DMS53 (cell line): Measurements from ENCODE around the gene EDNRA.
A peak's percentile ranks its signal among the peaks of the same experiment; 100 is the strongest.

Experiments used
- DNase-seq: peaks from one replicate; lab custom pipeline; 2025; lab: John Stamatoyannopoulos, UW

Gene EDNRA

DNA sequence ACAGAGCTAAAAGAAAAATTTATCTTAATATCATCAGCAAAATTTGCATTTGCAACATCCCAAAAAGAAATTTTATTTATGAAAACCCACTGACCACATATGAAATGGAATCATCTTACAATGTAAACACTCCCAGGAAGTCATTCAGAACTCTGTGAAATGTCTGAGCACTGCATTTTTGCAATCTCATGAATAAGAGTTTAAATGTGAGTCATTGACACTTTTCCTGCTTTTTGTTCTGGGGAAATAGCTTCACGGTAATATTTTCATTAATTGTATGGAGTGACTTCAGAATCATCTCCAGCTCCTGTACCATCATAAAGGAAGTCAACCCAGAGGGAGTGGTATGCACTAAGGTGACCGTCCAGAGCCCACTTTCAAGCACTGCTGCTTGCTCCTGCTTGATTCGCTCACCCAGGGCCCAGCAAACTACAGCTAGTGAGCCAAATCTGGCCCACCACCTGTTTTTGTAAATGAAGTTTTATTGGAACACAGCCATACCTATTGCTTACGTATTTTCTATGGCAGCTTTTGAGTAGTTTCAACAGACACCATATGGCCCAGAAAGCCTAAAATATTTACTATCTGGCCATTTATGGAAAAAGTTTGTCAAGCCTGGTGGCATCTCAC, 17.2 kb downstream of the EDNRA start:
- peak; percentile 16 for DNase-seq

DNA sequence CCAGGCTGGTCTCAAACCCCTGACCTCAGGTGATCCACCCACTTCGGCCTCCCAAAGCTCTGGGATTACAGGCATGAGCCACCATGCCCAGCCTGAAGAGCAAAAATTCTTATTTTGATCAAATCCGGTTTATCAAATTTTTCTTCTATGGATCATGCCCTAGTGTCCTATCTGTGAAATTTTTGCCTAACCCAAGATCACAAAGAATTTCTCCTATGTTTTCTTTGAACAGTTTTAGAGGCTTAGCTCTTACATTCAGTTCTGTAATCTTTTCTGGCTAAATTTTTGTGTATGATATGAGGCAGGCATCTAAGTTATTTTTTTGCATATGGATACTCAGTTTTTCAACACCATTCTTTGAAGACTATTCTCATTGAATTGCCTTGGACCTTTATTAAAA, 27.4 kb downstream of the EDNRA start:
- no peak for DNase-seq

DNA sequence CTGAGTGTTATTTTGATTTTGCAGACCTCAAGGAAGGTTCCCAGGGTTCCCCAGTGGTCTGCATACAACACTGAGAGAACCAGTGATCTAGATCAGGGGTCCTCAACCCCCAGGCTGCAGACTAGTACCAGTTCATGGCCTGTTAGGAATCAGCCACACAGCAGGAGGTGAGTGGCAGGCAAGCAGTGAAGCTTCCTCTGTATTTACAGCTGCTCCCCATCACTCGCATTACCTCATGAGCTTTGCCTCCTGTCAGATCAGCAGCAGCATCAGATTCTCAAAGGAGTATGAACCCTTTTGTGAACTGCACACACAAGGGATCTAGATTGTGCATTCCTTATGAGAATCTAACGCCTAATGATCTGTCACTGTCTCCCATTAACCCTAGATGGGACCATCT, 28.5 kb downstream of the EDNRA start:
- no peak for DNase-seq

DNA sequence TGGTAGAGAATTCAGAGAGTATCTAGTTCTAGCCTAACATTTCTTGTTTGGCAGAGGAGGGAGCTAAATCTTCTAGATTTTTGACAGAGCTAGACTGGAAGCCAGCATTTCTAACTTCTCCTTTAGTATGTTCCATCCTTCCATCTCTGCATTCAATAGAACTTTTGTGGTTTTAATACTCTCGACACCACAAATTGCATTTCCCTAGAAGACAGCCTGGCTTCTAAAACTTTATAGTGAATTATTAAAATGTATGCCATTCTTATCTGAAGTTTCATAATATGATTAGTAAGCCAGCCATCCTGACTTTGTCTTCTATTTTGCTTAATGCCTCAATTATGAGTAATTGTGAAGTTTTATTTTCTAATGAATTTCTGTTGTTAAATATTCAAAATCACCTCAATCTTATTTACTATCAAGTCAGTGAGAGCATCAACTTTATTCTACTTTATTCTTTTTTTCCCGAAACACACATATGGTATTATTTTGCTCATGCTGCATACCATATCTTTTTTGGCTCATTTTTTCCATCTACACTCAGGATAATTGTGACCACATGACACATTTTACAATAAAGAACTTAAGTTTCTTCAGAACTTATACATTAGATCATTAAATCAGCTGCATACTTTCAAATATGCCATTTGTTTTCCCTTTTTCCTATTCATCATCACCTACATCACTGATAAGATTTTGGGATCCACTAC, 30.2 kb downstream of the EDNRA start:
- DNase-seq: no peak

DNA sequence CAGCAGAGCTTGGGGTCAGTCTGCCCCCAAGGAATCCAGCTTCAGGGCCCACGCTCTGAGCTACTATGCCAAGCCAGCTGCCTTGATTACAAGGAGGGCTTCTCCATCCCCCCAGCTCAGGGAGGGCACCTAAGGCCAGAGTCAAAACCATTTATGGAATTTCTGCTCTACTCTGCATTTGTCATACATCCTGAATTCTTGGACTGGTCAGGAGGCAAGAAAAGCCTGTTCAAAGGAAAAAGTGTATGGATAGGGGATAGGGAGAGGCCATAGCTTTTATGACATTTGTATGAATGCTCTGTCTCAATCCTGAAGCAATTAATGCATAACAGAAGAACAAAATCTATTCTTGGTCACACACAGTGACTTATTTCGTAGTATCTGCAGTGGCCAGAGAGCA, 32.2 kb downstream of the EDNRA start:
- no peak for DNase-seq

DNA sequence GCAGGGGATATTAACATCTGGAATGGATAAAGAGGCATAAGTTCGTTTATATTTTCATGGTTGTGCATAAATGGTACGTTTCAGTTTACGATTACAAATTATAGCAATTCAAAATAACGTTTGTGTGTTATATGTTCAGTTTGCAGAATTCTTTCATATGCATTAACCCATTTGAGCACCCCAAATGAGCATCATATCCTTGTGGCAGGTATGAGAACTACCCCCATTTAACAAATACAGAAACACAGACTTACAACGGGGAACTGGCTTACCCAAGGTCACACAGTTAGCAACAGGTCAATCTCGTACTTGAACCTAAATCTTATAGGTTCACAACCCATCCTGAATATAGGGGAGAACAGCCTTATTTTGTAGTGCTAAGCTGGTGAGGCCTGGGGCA, 33.1 kb downstream of the EDNRA start:
- DNase-seq: no peak

DNA sequence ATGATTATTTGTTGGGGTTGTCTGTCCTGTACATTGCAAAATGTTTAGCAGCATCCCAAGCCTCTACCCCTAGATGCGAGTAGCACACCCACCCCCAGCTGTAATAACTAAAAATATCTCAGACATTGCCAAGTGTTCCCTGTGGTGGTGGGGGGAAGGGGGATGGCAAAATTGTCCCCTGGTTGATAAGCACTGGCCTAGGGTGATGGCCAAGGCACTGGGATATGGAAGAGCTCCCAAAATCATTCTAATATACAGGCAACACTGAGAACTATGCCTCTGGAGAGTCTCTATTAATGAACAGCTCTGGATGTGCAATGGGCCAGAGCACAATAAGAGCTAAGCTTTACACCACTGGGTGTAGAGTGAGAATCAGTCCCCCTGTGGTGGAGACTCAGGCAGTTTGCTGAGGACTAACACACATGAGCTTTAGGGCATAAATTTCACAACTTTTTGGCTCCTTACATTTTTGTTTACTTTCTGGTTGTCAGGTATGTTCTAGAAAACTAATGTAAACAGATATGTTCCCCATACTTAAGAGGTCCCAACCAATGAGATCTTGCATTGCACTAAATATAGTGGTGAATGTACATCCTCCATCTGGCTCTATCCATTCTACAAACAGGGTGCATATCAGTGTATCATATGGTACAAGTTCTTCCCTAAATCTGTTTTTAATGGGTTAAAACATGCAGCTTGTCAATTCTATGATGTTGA, 34.5 kb downstream of the EDNRA start:
- no peak for DNase-seq

DNA sequence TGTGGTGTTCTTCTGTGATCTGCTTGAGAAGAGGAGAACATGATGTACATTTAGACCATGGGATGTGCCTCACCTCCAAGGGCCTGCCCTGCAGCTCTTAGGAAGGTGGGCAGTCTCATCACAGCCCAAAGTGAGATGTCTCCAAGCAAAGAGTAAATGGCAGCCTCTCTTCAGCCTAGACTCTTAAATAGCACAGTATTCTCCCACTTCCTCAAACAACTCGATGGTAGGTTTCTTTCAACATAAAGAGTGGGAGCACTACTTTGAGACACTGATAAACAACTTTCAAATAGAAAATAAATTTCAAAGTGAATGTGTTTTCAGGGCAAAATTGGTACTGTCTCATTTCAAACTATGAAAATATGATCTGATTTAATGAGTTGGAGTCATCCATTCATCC, 35.2 kb downstream of the EDNRA start:
- no peak for DNase-seq

DNA sequence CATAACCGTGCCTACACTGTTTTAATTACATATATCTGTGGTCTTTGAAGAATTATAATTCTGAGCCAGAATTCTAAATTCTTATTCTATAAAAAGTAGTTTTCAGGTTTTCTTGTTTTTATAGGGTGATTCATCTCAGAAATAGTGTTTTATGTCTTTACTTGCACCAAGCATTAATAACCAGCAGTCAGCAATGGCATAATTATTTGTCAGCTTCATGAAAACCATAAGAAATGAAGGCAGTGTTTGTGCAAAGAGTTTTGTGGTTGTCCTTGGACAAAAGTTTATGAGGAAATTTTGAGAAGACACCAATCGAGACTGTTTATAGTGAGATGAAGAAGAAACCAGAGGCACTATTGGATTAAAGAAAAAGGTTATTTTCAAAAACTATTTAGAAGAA, 37.2 kb downstream of the EDNRA start:
- no peak for DNase-seq

DNA sequence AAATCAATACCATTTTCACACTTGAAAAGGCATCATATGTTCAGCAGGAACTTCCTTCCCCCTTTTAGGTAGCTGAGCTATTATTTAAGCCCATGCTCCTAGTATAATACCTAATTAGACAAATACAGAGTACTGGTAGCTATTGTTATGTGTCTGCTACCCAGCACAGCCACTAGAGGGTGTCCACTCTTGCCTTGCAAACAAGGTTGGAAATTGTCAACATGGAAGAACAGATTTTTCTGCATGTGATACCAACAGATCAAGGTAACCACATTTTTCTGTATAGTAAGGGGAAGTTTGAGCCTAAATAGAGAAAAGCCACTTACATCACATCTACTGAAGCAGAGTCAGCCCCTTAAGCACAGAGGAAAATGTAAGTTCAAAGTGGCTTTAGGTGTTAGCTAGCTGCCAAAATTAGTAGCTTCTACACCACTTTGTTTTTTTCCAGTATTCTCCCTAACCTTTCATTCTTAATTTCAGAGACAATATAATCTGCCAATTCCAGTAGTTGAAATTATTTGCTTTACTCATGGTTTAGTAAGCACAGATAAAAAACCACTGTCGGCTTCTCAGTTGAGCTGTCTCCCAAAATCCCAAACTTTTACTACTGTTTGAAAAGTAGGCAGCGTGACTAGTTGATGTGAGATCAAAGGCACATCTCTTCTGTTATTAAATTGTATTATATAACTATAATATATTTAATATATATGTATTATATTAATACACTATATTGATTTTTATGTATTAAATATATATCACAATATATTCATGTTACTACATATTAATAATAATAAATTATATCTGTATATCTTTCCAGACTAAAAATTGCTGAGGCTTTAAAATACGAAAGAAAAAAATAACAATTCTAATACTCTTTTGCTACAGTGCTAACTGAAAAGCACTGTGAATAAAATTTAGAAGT, 38.2 kb downstream of the EDNRA start:
- peak; percentile 83 for DNase-seq

DNA sequence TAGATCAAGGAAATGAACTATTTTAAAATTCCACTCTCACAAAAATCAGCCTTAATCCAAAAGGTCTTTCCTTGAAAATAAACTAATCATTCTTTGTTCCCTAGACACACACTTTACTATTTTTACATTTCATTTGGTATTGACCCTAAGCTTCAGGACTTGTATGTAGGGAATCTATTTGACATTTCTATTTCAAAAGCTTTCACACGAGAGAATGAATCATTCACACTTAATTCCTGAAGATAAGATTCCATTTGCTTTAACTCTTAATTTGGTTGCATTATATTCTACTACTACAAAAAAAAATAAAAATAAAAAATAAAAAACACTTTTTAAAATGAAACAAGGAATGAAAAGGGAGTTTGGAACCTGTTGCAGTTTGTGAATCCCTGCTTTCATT, 43.7 kb downstream of the EDNRA start:
- DNase-seq: no peak

DNA sequence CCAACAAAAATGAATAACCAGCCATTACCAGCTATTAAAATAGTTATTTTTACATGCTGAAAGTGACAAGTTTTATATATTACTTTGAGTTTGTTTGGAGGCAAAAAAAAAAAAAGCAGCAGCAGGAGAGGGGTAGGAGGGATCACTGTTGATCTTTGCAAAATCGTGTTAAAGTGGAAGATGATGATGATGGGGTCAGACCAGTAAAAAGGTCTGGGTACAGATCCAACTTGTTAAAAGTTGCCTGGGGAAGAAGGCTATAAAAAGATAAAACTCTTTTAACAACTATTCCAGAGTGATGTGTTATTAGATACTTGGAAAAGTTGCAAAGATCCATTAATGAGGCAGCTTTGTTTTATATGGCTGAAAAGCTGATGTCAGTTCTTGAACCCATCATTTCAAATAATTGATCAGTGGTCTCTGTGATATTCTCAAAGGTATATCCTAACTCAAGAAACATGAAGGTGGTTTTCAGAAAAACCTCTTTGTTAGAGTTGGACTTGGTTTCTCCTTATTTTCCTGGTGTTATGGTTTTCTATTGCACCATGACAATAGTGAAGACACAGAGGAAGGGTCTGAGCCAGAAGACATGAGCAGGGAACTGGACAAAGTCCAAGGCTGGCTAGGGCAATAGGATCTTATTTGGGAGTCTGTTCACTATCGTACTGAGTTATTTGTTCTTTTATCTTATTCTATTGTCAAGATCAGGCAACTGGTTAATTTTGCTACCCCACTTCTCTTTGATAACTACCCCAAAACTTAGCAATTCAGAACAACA, 44.8 kb downstream of the EDNRA start:
- DNase-seq: no peak

DNA sequence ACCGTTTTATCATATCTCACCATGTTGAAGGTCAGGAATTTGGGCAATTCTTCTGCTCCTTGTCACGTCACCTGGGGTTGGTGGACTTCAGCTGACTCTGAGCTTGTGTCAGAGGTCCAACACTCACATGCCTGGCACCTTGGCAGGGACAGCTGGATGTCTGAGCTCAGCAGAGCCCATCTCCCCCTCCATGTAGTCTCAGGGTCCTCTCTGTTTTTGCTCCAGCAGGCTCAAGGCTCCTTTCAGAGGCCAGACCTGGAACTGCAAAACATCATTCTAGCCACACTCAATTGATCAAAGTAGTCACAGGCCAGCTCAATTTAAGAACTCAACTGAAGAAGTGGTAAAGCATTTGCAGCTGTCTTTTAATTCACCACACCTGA, 45.4 kb downstream of the EDNRA start:
- DNase-seq: no peak

DNA sequence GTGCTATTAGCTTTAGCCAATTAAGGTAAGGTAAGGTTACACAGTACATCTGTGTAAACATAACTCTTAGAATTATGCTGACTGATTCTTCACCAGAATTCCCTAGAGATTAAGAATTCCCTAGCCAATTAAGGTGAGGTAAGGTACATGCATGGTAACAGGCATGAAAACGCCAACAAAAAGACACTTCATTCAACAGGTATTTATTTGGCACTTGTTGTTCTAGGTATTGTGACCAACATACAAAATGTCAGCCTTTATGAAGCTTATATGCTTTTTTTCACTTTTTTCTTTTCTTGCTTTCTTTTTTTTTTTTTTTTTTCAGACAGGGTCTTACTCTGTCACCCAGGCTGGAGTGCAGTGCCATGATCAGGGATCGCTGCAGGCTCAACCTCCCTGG, 47.2 kb downstream of the EDNRA start:
- DNase-seq: no peak

DNA sequence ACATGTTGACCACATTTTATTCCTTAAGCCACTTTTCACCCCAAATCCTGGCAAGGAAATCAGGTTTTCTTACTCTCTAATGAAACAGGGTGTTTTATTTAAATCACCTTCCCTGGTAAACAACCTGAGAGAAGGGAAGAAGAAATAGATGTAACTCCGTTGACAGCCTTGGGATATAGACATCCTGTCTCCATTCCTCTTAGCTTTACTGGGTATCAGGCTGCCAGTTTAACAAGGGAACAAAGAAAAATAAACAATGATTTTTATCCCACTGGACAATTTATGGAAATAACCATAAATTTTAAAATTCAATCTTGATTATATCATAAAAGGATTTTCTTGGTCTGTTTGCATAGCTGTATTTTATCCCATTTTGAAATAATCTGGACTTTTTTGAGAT, 49.2 kb downstream of the EDNRA start:
- no peak for DNase-seq

DNA sequence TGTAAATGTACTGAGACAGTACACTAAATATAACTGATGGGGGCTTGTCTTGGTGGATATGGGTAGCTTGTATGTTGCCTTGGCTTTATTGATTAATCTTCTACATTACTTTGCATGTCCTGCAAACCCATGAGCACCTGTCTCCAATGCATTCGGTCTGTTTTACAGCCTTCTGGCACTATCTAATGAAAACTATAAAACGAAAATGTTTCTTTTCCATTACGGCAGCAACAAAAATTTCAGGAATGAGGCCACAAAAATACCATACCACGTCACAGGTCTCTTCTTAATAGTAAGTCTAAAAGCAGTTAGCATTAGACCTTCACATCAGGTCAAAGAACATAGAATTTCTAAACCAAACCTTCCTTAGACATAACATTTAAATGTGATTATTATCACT, 49.8 kb downstream of the EDNRA start:
- no peak for DNase-seq

DNA sequence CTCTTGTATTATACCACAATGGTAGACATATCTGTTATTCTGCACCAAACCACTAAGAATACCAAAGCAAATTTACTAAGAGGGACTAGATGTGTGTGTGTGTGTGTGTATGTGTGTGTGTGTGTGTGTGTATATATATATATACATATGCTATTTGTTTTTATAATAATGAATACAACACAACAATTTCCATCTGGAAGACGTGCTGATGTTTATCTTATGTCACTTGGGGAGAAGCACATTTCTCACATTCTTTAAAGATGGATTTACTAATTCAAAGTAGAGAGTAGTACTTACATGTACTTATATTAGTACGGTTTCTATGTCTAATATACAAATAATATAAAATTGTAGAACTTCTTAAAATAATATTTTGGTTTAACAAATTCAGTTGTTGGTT, 52.0 kb downstream of the EDNRA start:
- no peak for DNase-seq

DNA sequence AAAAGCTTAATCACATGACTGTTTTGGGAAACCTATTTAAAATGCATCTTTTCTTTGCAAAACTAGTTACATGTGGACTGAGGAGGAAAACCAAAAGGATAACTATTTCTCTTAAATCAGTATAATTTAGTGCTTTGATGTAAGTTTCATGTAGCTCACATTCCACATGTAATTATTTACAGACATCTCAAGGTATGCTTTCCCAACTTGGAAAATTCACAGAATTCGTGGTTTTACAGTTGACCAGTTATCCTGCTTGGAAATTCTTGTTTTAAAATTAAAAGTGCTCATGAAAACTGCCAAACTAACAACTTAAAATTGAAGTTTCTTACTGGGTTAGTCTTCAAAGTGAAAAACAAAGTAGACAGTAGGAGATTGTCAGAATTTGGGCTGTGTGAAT, 52.4 kb downstream of the EDNRA start:
- DNase-seq: no peak

DNA sequence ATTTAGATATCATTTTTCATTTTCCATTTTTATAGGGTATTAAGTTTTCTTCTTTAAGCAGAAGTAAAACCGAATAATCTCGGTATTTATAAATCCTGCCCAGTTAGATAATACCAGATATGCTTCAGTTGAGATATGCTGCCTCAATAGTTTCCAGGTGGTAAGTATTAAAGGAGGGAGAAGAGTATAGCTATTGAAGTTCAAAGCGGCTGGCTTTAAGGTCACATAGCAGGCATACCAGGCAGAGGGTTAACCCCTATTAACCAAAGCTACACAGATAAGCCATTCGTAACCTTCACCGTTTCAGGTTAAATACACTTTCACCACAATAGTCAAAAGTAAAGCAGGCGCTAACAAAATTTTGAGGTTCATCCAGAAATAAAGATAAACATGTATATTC, 54.2 kb downstream of the EDNRA start:
- no peak for DNase-seq

DNA sequence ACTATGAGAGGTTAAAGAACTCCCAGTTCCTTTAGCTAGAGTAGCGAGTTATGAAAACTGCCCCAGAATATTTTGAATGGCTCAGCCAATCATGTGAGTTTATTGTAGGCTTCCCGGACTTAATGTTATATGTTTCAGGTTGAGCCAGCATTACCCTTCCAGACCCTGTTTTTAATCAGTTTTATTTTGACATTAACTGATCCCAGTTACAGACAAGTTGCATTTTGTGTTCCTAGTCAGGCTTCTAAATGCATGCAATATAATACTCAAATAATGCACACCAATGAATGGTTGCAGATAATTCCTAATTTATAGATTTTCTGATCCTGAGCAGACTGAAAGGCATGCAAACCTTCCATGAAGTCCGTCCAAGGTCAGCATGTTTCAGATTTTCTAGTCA, 57.8 kb downstream of the EDNRA start:
- DNase-seq: no peak

DNA sequence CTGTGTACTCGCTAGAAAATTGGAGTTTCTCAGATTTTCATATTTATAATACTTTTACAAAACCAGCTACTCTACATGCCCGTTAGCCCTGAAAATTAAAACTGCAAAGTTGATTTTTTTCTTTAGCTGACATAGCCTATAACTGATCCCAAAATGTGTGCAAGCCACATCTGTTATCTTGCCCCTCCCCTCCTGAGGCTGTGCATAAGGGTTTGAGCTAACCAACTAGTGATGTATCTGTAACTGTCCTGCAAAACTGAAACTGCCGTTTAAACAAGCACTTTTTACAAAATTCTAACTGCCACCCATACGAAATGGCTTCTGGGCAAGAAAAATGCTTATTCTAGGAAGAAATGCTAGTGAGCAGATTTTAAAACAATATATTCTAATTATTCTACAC, 59.1 kb downstream of the EDNRA start:
- no peak for DNase-seq
